Gastrocnemius medialis (tissue), 4 donors: ENCODE measurements around the gene DNAJA3. TPM values are rescaled to one million over a fixed set of nuclear protein-coding genes. Genes with fewer than 3 reads are reported as not detected.

Experiments used
- ATAC-seq, 2 donors: fragments of 150-250 bp; one replicate each; pipeline ENCODE4 v1.9.1; 2016
- DNase-seq, 2 donors: peaks; one replicate each; pipeline ENCODE4 v3.0.0-alpha.2; 2019
- H3K27ac ChIP-seq, 4 donors: fragments of 200-600 bp; sonication (generic); 1 replicate in 1 of 4; 2 replicates in 3 of 4; pipeline ENCODE4 v1.5.1; 2016 to 2018; ENCODE audit warnings: mild to moderate bottlenecking in 2 of 4, moderate library complexity in 1 of 4
- H3K27me3 ChIP-seq, 3 donors: fragments of 200-600 bp; sonication (generic) in 2 of 3; 1 replicate in 1 of 3; 2 replicates in 2 of 3; pipeline versions ENCODE4 v1.5.1 to v1.6.0; 2016 to 2019; ENCODE audit warnings: mild to moderate bottlenecking in 1 of 3, moderate library complexity in 1 of 3
- H3K36me3 ChIP-seq, 2 donors: fragments of 200-600 bp; sonication (generic) in 1 of 2; one replicate each; pipeline ENCODE4 v1.5.1; 2017 to 2018
- H3K4me1 ChIP-seq, 2 donors: fragments of 200-600 bp; sonication (generic) in 1 of 2; one replicate each; pipeline ENCODE4 v1.5.1; 2016 to 2017; ENCODE audit warnings: mild to moderate bottlenecking in 2 of 2
- H3K4me3 ChIP-seq, 4 donors: fragments of 200-600 bp; sonication (generic) in 3 of 4; 1 replicate in 1 of 4; 2 replicates in 3 of 4; pipeline ENCODE4 v1.5.1; 2016 to 2019; ENCODE audit warnings: mild to moderate bottlenecking in 2 of 4
- H3K9me3 ChIP-seq, 3 donors: fragments of 200-600 bp; sonication (generic) in 2 of 3; 1 replicate in 1 of 3; 2 replicates in 2 of 3; pipeline ENCODE4 v1.5.1; 2016 to 2019
- CTCF ChIP-seq, 5 experiments: fragments of 450-650 bp in 3 of 5; fragments of 200-600 bp in 2 of 5; sonication (generic) in 2 of 5; IDR thresholded peaks in 4 of 5; conservative IDR thresholded peaks in 1 of 5; 1 replicate in 4 of 5; 2 replicates in 1 of 5; pipeline ENCODE4 v1.5.1; 2016 to 2019; ENCODE audit warnings: antibody characterized with exemption in 5 of 5, mild to moderate bottlenecking in 3 of 5, moderate library complexity in 3 of 5
- POLR2A ChIP-seq, 2 donors: fragments of 450-650 bp; IDR thresholded peaks; one replicate each; pipeline ENCODE4 v1.6.1; 2017; ENCODE audit warnings: antibody characterized with exemption in 2 of 2, mild to moderate bottlenecking in 2 of 2, moderate library complexity in 2 of 2
- in situ Hi-C, 4 donors: fragments of 200-750 bp; cut with MboI; loops; one replicate each; pipeline versions ENCODE4 v1.15.0 to v1.8.0; 2017; ENCODE audit warnings: low sequenced_read_pairs in 4 of 4
- intact Hi-C: fragments of 100-400 bp; cut with DNase I; formaldehyde crosslinking; loops from one replicate; pipeline ENCODE4 v1.15.1; 2023; ENCODE audit warnings: low total_unique reads
- total RNA-seq, 4 donors: library from RNA; depleted of rRNA; stranded (reverse); fragments of >200 nt; gene quantifications; one replicate each; pipeline versions ENCODE4 v1.1.0 to v1.2.3, GENCODE V29; 2016

DNAJA3 gene
- total RNA-seq, 4 donors from 2014 or later, result 94.8 to 114 (median 103) TPM

GRCh38 chr16:4461250-4462085, 35.8 kb downstream of the DNAJA3 start:
- no peak for DNase-seq
- Histone ChIP-seq H3K4me1 (no peaks in the 10 kb centered on the region), H3K27ac (no peak overlapping the region), H3K36me3 (peaks cover 0 to 21% of the 10 kb centered on the region in 2 donors), H3K4me3 (no peak overlapping the region), H3K9me3 (no peaks in the 10 kb centered on the region), H3K27me3 (no peaks in the 10 kb centered on the region)
- in situ Hi-C loops, result no loop called here
- ATAC-seq, result no peak
- no peak for TF ChIP-seq POLR2A (IDR thresholded peaks at IDR 0.05)
- TF ChIP-seq CTCF (IDR thresholded peaks at IDR 0.05 in 4 of 5, conservative IDR thresholded peaks at IDR 0.05 in 1 of 5), result no peak
- intact Hi-C loops, result no loop called here

GRCh38 chr16:4463522-4464163, 38.0 kb downstream of the DNAJA3 start:
- ATAC-seq (no peak), DNase-seq (no peak)
- peaks cover 0 to 1% of the 10 kb centered on the region in 2 donors for H3K36me3 ChIP-seq
- no peaks in the 10 kb centered on the region for H3K4me1 ChIP-seq
- in situ Hi-C loops (no loop called here), intact Hi-C loops (no loop called here)
- no peak overlapping the region for H3K27ac ChIP-seq
- no peaks in the 10 kb centered on the region for H3K9me3 ChIP-seq
- no peaks in the 10 kb centered on the region for H3K27me3 ChIP-seq
- TF ChIP-seq CTCF (IDR thresholded peaks at IDR 0.05 in 4 of 5, conservative IDR thresholded peaks at IDR 0.05 in 1 of 5) (no peak), POLR2A (IDR thresholded peaks at IDR 0.05) (no peak)
- no peak overlapping the region for H3K4me3 ChIP-seq

- TF ChIP-seq CTCF (IDR thresholded peaks at IDR 0.05 in 4 of 5, conservative IDR thresholded peaks at IDR 0.05 in 1 of 5), result no peak
- TF ChIP-seq POLR2A (IDR thresholded peaks at IDR 0.05), result no peak
- no peak for ATAC-seq
- DNase-seq, result no peak
- in situ Hi-C loops (no loop called here), intact Hi-C loops (no loop called here)
- no peak overlapping the region for H3K4me3 ChIP-seq
- H3K36me3 ChIP-seq, result no peaks in the 10 kb centered on the region
- H3K9me3 ChIP-seq, result no peaks in the 10 kb centered on the region
- H3K27me3 ChIP-seq, result no peaks in the 10 kb centered on the region
- no peaks in the 10 kb centered on the region for H3K4me1 ChIP-seq
- H3K27ac ChIP-seq, result no peak overlapping the region
Observed at GRCh38 chr16:4465977-4466779, 40.5 kb downstream of the DNAJA3 start.

GRCh38 chr16:4467916-4468315, 42.2 kb downstream of the DNAJA3 start:
- no peak overlapping the region for H3K4me3 ChIP-seq
- H3K27ac ChIP-seq, result no peak overlapping the region
- H3K9me3 ChIP-seq, result no peaks in the 10 kb centered on the region
- intact Hi-C loops, result no loop called here
- no peaks in the 10 kb centered on the region for H3K36me3 ChIP-seq
- TF ChIP-seq CTCF (IDR thresholded peaks at IDR 0.05 in 4 of 5, conservative IDR thresholded peaks at IDR 0.05 in 1 of 5) (no peak), POLR2A (IDR thresholded peaks at IDR 0.05) (no peak)
- DNase-seq (no peak), ATAC-seq (no peak)
- H3K27me3 ChIP-seq, result no peaks in the 10 kb centered on the region
- in situ Hi-C loops, result no loop called here
- H3K4me1 ChIP-seq, result no peaks in the 10 kb centered on the region
